Activated CD4-positive, alpha-beta T cell treated with anti-CD3 and anti-CD28 coated beads, Interleukin-2, amount 10 ng/mL, durations not matched to agents 24 days and 14 days (primary cell): ENCODE results near the gene PSMG4. TPM values are rescaled to one million over a fixed set of nuclear protein-coding genes. Genes with fewer than 3 reads are reported as not detected.

Experiments used
- DNase-seq: peaks from one replicate; pipeline ENCODE4 v3.0.0; 2022
- H3K27ac Mint-ChIP-seq: one replicate; pipeline ENCODE4 v1.8.0; 2022; ENCODE audit warnings: mild to moderate bottlenecking, mixed read lengths
- H3K27me3 Mint-ChIP-seq: one replicate; pipeline ENCODE4 v1.8.0; 2022; ENCODE audit warnings: mixed read lengths
- H3K36me3 Mint-ChIP-seq: one replicate; pipeline ENCODE4 v1.8.0; 2022; ENCODE audit warnings: low read depth, mild to moderate bottlenecking, mixed read lengths
- H3K4me1 Mint-ChIP-seq: one replicate; pipeline ENCODE4 v1.8.0; 2021; ENCODE audit warnings: mixed read lengths
- H3K4me3 Mint-ChIP-seq: one replicate; pipeline ENCODE4 v1.8.0; 2022; ENCODE audit warnings: mild to moderate bottlenecking, moderate library complexity, mixed read lengths
- H3K9me3 Mint-ChIP-seq: one replicate; pipeline ENCODE4 v1.8.0; 2021; ENCODE audit warnings: mixed read lengths
- intact Hi-C: fragments of 100-400 bp; cut with micrococcal nuclease; formaldehyde crosslinking; loops from one replicate; pipeline ENCODE4 v1.15.1; 2023
- total RNA-seq: library from RNA; stranded (reverse); gene quantifications from 2 replicates; pipeline ENCODE4 v1.2.3, GENCODE V29; 2022

PSMG4 gene
- total RNA-seq, 1 donor from 2014 or later, result 35.6 TPM

DNA sequence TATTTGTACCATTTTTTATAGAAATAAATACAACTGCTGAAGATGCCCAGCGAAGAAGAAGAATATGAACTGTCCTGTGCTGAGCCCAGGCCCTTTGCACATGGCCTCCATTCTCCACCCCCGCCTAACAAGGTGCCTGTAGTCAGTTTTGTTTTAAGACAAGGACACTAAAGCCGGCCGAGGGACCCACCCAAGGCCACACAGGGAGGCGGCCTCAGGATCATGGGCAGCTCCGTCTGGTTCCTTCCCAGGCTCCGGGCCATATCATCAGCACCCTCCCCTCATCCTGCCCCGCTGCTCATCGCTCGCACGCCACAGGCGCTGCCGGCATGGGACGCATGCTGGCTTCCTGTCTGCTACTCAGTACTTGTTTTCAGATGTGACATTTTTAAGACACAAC is 21.3 kb downstream of the PSMG4 start:
- H3K27me3 Mint-ChIP-seq, result no peaks in the 10 kb centered on the region

DNA sequence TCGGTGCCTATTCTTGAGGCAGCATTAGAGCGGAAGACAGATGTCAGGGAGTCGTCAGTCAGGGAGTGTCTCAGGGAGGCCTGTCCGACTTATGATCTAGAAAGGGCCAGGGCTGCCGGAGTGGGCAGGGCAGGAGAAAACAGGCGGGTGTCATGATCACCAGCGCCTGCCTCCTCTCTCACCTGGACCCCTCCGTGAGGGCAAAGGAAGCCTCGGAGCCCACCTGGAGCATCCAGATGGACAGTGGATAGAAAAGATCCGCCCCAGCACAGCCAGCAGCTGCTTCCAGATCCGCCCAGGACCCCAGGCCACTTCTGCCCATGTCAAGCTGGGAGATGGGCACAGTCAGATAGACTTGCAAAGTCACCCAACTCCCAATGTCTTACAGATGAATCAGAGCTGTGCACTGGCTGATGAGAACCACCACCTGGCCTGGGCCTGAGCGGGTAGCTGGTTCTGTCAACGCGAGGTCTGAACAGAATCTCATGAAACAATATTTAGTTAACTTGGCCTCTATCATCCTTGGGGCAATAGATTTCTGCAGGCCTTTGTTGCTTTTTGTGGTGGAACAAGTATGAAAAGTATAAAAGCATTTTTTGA is 22.2 kb downstream of the PSMG4 start:
- Mint-ChIP-seq H3K4me1 (peaks cover 3% of the 10 kb centered on the region), H3K36me3 (peaks cover 1% of the 10 kb centered on the region), H3K9me3 (no peaks in the 10 kb centered on the region), H3K4me3 (no peak overlapping the region), H3K27ac (no peak overlapping the region), H3K27me3 (no peaks in the 10 kb centered on the region)
- DNase-seq, result no peak
- intact Hi-C loops, result no loop called here

More for the DNA sequence above, 21.3 kb downstream of the PSMG4 start:
- Mint-ChIP-seq H3K4me1 (peaks cover 3% of the 10 kb centered on the region), H3K4me3 (no peak overlapping the region), H3K27ac (no peak overlapping the region), H3K36me3 (peaks cover 1% of the 10 kb centered on the region), H3K9me3 (no peaks in the 10 kb centered on the region)
- no peak for DNase-seq
- intact Hi-C loops, result no loop called here

DNA sequence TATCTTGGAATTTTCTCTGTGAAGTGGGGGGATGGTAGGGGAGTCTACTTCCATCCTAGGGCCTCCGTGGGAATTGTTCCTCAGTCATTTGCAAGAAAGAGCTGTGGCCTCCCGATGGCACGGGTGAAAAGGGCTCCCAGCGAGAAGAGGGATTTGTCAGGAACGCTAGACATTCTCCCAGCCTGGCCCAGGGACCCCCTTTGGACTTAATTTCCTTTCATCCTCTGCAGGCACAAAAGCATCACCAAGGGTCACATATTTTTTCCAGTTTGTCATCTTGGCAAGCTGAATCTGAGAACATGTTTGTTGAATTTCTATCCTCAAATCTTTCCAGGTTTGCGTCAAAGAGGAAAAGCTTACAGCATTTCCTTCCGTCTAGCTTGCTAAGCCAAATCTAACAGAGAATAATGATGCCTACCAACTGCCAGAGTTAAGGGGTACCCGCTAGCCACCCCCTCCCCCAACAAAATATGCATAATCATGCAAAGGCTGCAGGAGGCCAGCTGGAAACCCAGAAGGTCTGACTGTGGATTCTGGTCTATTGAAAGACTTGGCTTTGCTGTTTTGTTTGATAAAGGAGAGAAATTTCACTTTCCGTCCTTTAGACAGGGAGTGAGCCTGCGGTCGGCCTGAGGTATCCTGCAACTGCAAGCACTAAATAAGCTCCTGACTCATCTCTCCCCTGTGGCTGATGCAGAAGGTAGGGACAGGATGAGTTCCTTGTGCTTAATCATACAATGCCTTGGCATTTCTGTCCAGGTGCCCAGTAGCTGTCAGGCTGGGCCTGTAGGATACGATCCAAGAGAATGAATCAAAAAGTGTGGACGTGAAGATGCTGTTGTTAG is 23.1 kb downstream of the PSMG4 start:
- intact Hi-C loops, result no loop called here
- H3K27ac Mint-ChIP-seq, result no peak overlapping the region
- peaks cover 2% of the 10 kb centered on the region for H3K36me3 Mint-ChIP-seq
- H3K4me3 Mint-ChIP-seq, result no peak overlapping the region
- no peak for DNase-seq
- H3K9me3 Mint-ChIP-seq, result no peaks in the 10 kb centered on the region
- H3K4me1 Mint-ChIP-seq, result peaks cover 3% of the 10 kb centered on the region
- H3K27me3 Mint-ChIP-seq, result no peaks in the 10 kb centered on the region

DNA sequence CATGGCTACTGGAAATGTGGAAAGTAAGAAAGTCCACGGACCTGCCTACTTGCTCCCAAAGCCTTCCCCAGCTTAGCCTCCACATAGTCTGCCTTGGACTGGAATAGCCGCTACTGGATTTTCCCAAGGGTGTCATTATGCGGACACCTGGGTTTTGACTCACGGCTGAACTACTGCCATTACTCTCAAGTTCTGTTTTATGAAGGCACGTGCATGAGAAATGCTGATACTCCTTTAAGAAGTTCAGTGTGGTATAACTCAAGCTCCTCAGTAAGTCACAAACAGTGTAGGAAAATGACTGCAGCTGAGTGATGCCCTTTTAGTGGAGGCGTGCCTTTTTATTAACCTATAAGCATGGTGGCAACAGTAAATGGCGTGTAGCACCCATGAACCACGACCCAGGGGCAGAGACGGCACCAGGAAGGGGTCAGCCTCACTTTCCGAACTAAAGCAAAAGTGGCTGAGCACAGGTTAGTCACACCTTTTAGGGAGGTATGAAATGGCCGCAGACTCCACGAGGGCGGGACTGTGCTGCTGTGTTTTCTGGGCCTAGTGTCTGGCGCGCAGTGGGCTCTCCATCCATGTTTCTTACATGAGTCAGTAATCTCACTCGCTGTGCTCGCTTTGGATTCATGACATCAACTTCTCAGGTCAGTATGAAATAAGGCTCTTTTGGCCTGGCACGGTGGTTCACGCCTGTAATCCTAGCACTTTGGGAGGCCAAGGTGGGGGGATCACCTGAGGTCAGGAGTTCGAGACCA is 23.9 kb downstream of the PSMG4 start:
- Mint-ChIP-seq H3K9me3 (no peaks in the 10 kb centered on the region), H3K27ac (no peak overlapping the region), H3K36me3 (peaks cover 2% of the 10 kb centered on the region), H3K27me3 (no peaks in the 10 kb centered on the region), H3K4me1 (peaks cover 3% of the 10 kb centered on the region), H3K4me3 (no peak overlapping the region)
- intact Hi-C loops, result no loop called here
- no peak for DNase-seq

DNA sequence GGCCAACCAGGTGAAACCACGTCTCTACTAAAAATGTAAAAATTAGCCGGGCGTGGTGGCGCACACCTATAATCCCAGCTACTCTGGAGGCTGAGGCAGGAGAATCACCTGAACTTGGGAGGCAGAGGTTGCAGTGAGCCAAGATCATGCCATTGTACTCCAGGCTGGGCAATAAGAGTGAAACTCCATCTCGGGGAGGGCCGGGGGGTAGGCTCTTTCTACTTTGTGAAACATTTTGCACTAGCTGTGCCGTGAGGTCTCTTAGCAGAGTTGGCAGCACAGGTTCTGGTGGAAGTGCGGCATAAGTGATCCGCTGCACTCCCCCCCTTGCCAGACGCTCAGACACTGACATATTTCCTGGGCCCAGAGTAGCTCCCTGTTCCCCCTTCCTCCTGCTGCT is 24.5 kb downstream of the PSMG4 start:
- Mint-ChIP-seq H3K27ac (no peak overlapping the region), H3K4me3 (no peak overlapping the region), H3K36me3 (peaks cover 2% of the 10 kb centered on the region), H3K4me1 (peaks cover 3% of the 10 kb centered on the region), H3K9me3 (no peaks in the 10 kb centered on the region), H3K27me3 (no peaks in the 10 kb centered on the region)
- no peak for DNase-seq
- intact Hi-C loops, result no loop called here

DNA sequence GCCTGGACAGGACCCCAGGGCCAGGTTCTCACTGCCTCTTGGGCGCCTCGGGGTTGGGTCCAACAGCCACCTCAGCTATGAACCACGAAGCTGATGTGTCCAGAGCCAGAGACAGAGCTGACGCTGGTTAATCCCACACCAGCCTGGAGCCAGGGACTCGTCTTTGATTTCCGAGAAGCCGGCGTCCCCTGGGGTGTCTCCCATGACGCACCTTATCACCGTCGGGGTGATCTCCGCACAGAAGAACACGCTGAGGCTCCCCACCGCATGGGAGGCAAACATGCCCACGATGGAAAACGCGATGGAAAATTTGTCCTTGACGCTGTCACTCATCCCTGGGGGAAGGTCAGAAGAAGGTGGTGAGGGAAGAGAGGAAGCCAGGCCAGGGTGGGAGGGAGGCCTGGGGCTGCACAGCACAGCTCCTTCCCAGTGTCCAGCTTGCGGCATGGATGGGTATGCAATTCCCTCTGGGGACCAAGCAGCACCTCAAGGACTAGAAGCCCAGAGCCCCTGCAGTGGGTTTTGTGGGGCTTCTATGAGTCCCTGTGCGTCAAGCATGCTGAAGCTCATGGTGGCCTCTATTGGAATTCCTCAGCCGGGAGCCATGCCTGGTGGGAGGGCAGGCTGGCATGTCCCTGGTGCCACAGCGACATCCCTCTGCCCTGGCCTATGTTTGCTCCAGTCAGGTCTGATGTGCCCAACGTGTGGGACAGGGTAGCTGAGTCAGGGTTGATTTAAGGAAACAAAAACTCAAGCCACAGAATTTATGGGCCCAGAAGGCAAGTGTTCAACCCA is 25.1 kb downstream of the PSMG4 start:
- Mint-ChIP-seq H3K27ac (no peak overlapping the region), H3K4me3 (no peak overlapping the region), H3K4me1 (peaks cover 3% of the 10 kb centered on the region)

DNA sequence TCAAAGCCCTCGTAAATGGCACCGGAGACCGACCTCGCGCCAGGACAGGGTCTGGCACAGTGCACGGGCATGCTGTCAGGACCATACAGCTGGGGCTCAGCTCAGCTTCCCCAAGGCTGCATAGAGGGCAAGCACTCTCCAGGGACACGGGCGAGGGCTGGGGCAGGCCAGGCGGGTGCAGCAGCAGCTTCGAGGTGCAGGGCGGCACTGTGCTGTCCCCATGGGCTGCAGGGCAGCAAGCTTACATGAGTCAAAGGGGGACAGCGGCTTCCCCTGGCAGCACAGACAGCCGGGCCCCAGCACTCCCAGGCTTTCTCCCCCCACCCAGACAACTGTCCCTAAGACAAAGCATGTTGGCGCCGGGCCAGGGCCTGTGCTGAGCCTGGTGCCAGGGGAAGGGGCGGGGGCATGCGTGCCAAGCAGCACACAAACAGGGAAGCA is 25.7 kb downstream of the PSMG4 start:
- Mint-ChIP-seq H3K4me3 (no peak overlapping the region), H3K36me3 (peaks cover 2% of the 10 kb centered on the region), H3K27ac (no peak overlapping the region), H3K9me3 (no peaks in the 10 kb centered on the region), H3K4me1 (peaks cover 3% of the 10 kb centered on the region), H3K27me3 (no peaks in the 10 kb centered on the region)
- no peak for DNase-seq
- intact Hi-C loops, result no loop called here

More for the DNA sequence above, 25.1 kb downstream of the PSMG4 start:
- no peak for DNase-seq
- intact Hi-C loops, result no loop called here
- Mint-ChIP-seq H3K27me3 (no peaks in the 10 kb centered on the region), H3K36me3 (peaks cover 2% of the 10 kb centered on the region), H3K9me3 (no peaks in the 10 kb centered on the region)

DNA sequence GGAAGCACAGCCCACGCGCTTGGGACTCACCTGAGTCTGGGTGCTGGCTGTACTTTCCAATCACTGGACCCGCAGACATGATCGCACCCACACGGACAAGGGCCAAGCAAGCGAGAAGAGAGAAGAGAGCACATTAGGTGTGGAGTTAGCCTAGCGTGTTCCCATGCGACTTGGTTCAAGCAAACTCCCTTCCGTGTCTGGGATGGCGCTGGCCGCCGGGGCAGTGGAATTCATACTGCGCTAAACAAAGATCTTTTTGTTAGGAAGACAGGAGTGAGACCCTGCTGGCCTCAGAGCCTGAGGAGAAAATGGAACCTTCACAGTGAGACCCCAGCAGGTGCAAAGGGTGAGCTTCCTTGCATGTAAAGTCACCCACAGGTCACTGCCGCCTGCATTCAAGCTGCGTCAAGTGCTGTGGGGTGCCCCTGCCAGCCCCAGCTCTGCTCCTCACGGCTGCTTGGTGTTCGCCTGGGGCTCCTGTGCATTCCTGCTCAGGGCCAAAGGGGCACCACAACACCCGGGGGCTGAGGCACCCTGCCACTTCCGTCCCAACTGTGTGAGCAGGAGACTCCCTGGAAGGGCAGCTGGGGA is 26.4 kb downstream of the PSMG4 start:
- H3K4me3 Mint-ChIP-seq, result no peak overlapping the region
- H3K27me3 Mint-ChIP-seq, result no peaks in the 10 kb centered on the region
- no peaks in the 10 kb centered on the region for H3K4me1 Mint-ChIP-seq
- H3K9me3 Mint-ChIP-seq, result no peaks in the 10 kb centered on the region
- no peak for DNase-seq
- intact Hi-C loops, result no loop called here
- no peak overlapping the region for H3K27ac Mint-ChIP-seq
- H3K36me3 Mint-ChIP-seq, result peaks cover 2% of the 10 kb centered on the region

DNA sequence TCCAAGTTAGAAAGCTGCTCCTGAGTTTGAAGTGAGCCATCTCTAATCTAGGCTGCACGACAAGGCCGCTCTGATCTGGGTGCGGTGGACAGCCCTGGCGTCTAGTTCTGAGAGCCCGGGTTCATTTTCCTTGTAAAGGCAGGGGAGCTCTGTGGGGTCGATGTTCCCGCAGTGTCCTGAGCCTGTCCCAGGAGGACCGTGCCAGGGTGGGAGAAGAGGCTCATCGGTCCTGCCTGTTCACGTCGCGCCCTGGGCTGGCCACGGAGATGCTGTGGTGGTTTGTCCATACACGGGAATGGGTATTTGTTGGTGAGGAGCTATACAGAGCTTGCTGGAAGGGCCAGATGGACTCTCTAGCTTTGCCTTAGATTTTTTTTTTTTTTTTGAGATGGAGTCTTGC is 27.0 kb downstream of the PSMG4 start:
- no peak overlapping the region for H3K4me3 Mint-ChIP-seq
- no peaks in the 10 kb centered on the region for H3K27me3 Mint-ChIP-seq
- no peak overlapping the region for H3K27ac Mint-ChIP-seq
- H3K4me1 Mint-ChIP-seq, result no peaks in the 10 kb centered on the region
- no peaks in the 10 kb centered on the region for H3K9me3 Mint-ChIP-seq
- intact Hi-C loops, result no loop called here
- DNase-seq, result no peak
- peaks cover 2% of the 10 kb centered on the region for H3K36me3 Mint-ChIP-seq

DNA sequence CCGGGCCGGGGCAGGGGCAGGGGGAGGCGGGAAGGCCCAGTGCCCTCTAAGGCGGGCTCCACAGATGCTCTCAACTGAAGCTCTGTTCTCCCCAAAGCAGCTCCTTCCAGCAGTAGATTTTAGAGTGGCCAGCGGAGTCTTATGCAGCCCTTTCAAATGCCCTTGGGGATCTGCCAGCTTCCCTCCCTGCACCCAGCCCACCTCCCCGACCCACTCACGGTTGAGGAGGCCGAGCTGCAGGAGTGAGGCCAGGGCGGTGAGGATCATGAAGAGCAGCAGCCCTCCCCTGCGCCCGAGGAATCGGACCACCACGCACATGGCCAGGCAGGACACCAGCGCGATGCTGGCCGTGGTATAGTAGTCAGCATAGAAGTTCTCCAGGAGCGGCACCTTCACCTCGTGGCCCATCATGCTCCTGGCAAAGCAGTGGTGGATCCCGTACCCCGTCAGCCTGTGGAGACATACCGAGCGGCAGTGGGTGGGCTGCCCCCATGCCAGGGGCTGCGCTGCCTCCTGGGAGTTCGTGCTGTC is 28.0 kb downstream of the PSMG4 start:
- no peak overlapping the region for H3K27ac Mint-ChIP-seq
- H3K4me3 Mint-ChIP-seq, result no peak overlapping the region
- H3K36me3 Mint-ChIP-seq, result peaks cover 2% of the 10 kb centered on the region
- no peaks in the 10 kb centered on the region for H3K27me3 Mint-ChIP-seq
- DNase-seq, result no peak
- no peaks in the 10 kb centered on the region for H3K9me3 Mint-ChIP-seq
- H3K4me1 Mint-ChIP-seq, result no peaks in the 10 kb centered on the region
- intact Hi-C loops, result no loop called here

DNA sequence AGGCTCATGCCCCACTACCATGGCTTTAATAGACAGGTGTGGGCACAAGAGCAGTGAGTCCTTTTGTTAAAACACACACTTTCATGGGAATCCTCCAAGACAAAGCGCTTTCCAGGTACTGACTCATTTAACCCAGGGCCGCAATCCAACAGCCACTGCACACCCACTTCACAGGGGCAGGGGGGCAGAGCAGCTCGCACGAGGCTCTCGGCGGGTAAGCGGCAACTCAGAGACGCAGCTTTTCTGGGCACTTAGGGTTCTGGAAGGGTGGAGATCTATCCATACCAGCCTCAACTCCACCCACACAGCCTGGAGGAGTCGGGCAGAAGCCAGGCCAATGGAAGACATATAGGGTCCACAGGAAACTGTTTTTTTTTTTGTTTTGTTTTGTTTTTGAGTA is 28.6 kb downstream of the PSMG4 start:
- H3K36me3 Mint-ChIP-seq, result peaks cover 2% of the 10 kb centered on the region
- no peak overlapping the region for H3K27ac Mint-ChIP-seq

DNA sequence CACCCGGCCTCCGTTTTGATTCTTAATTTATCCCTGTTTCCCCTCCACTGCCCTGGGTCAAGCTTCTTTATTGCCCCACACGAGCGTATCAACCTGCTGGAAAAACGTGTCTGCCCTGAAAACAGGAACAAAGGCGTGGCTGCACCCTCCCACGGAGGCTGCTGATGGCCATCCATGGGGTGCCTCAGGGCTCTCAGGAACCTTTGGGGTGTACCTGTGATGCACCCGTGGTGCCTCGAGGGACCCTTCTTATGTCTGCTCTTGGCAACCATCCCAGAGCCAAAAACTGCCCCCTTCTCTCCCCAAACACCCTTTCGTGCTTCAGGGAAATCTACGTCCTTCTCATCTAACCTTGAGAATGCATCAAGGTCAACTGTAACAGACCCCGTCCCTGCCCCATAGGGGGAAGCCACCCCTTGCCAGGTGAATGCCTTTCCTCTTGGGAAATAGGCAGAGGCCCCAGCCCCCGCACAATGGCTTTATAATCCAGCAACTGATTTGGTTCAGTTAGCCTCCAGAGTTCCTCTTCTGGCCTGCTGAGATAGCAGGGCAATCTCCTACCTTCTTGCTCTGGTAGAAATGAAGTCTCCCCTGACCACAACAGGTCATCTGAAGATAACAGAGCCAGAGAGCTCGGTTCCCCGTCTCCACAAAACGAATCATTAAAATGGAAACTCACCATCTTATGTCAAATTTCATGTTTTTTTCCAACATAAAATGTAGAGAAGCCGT is 29.4 kb downstream of the PSMG4 start:
- no peaks in the 10 kb centered on the region for H3K9me3 Mint-ChIP-seq
- H3K27ac Mint-ChIP-seq, result no peak overlapping the region
- no peak for DNase-seq
- H3K27me3 Mint-ChIP-seq, result no peaks in the 10 kb centered on the region
- H3K4me3 Mint-ChIP-seq, result no peak overlapping the region
- no peaks in the 10 kb centered on the region for H3K4me1 Mint-ChIP-seq
- H3K36me3 Mint-ChIP-seq, result peaks cover 2% of the 10 kb centered on the region
- intact Hi-C loops, result no loop called here

More for the DNA sequence above, 28.6 kb downstream of the PSMG4 start:
- no peaks in the 10 kb centered on the region for H3K27me3 Mint-ChIP-seq
- H3K9me3 Mint-ChIP-seq, result no peaks in the 10 kb centered on the region
- no peak overlapping the region for H3K4me3 Mint-ChIP-seq
- no peak for DNase-seq
- no peaks in the 10 kb centered on the region for H3K4me1 Mint-ChIP-seq
- intact Hi-C loops, result no loop called here
